IPS DF 6.9 (cell line): ENCODE measurements around the gene LPP.

ENCODE experiments used
- DNase-seq: peaks from one replicate; pipeline ENCODE4 v3.0.0-alpha.2; 2013; ENCODE audit warnings: low read depth, low spot score
- H3K27ac ChIP-seq: one replicate; pipeline ENCODE4 v1.5.1; 2013; ENCODE audit warnings: low read length, control low read depth
- H3K27me3 ChIP-seq: 2 replicates; pipeline ENCODE4 v1.6.1; 2013; ENCODE audit warnings: mild to moderate bottlenecking, low read length; ENCODE audit not compliant: control insufficient read depth, insufficient read depth
- H3K36me3 ChIP-seq: 2 replicates; pipeline ENCODE4 v1.6.1; 2013; ENCODE audit warnings: low read length; ENCODE audit not compliant: control insufficient read depth, insufficient read depth
- H3K4me1 ChIP-seq: 2 replicates; pipeline ENCODE4 v1.6.1; 2013; ENCODE audit warnings: low read length; ENCODE audit not compliant: control insufficient read depth, insufficient read depth
- H3K4me3 ChIP-seq: 2 replicates; pipeline ENCODE4 v1.5.1; 2013; ENCODE audit warnings: mild to moderate bottlenecking, low read length
- H3K9me3 ChIP-seq: 2 replicates; pipeline ENCODE4 v1.6.1; 2013; ENCODE audit warnings: low read length, inconsistent platforms; ENCODE audit not compliant: control insufficient read depth, insufficient read depth
- WGBS: extraction: QIAGEN DNeasy Blood & Tissue Kit; methylation state at CpG from one replicate; pipeline ENCODE4 v1.1.7; 2013; ENCODE audit warnings: mixed read lengths, missing lambda C conversion rate; ENCODE audit not compliant: insufficient read length, insufficient coverage; 5-methylcytosine and 5-hydroxymethylcytosine counted together

LPP gene

DNA sequence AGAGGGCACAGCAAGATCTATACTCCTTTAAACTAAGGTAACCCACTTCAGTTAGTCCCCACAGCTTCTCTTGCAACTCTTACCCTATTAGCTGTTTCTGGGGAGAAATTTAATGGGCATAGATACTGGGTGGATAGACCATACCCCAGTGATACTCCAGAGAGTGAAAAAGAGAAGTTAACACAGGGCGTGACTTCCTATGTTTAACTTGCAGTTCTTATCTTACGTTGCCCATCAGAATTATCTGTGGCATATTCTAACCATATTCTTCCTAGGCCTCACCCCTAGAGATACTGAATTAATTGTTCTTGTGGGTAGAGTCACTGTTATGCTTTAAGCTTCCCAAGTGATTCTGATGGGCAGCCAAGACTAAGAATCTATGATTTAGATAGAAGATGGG, 532.4 kb downstream of the LPP start:
- no peak for DNase-seq
- H3K9me3 ChIP-seq, result no peaks in the 10 kb centered on the region
- no peak overlapping the region for H3K27ac ChIP-seq
- H3K27me3 ChIP-seq, result no peaks in the 10 kb centered on the region
- peaks cover 1% of the 10 kb centered on the region; the same call in 1 of the 2 replicates for H3K4me1 ChIP-seq
- H3K36me3 ChIP-seq, result no peaks in the 10 kb centered on the region
- WGBS, result no CpG with 5 or more reads among the region's 2 CpGs
- H3K4me3 ChIP-seq, result no peak overlapping the region

DNA sequence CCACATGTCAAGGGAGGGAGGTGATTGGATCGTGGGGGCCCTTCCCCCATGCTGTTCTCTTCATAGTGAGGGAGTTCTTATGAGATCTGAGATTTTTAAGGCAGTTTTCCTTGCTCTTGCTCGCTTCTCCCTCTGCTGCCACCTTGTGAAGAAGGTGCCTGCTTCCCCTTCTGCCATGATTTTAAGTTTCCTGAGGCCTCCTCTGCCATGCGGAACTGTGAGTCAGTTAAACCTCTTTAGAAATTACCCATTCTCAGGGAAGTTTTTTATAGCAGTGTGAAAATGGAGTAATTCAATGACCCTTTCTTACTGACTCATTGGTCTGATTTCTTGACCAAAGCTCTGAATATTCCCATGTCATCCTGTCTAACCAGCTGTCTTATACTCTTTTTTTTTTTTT, 533.4 kb downstream of the LPP start:
- H3K27ac ChIP-seq, result no peak overlapping the region
- H3K27me3 ChIP-seq, result no peaks in the 10 kb centered on the region
- no peaks in the 10 kb centered on the region for H3K36me3 ChIP-seq
- H3K9me3 ChIP-seq, result no peaks in the 10 kb centered on the region
- no peak for DNase-seq
- no peak overlapping the region for H3K4me3 ChIP-seq
- H3K4me1 ChIP-seq, result peaks cover 3% of the 10 kb centered on the region; the same call in 1 of the 2 replicates
- no CpG with 5 or more reads among the region's 3 CpGs for WGBS

DNA sequence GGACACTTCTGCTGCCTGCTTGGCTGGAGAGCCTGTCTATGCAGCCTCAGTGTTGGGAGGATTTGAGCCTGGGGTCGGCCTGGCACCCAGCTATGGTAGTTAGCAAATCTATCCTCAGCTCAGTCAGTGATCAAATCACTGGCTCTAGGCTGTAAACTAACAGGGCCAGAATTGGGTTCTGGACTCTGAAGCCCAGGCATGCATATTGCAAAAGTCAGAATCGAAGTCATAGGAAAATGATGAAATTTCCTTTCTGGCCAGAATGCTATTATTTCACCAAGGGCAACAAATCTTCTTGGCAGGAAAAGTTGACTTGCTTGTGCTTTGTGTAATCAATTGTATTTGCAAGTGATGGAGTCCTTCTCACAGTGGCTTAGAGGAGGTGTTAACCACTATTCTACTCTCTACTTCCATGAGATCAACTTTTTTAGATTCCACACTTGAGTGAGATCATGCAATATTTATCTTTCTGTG, 535.2 kb downstream of the LPP start:
- H3K36me3 ChIP-seq, result no peaks in the 10 kb centered on the region
- H3K4me1 ChIP-seq, result peaks cover 3% of the 10 kb centered on the region; the same call in 1 of the 2 replicates
- no peaks in the 10 kb centered on the region for H3K9me3 ChIP-seq
- H3K4me3 ChIP-seq, result no peak overlapping the region
- no CpG with 5 or more reads among the region's 2 CpGs for WGBS
- H3K27me3 ChIP-seq, result no peaks in the 10 kb centered on the region
- H3K27ac ChIP-seq, result no peak overlapping the region
- DNase-seq, result no peak

DNA sequence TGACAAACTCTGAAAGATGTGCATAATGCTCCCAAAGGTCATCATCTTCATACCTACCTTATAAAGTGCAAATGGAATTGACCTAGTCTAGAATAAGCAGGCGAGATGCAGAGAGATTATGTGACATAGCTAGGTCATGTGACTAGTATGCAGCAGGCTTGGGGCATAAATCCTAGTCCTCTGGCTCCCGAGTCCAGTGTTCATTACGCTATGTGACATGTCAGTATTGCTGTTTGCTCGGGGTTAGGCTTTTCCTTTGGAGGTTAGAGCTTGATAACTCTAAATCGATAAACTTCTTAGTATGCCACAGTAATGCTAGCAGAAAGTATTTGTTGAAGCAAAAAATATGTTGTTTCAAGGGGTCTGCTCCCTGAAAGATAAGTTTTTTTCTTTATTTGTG, 536.1 kb downstream of the LPP start:
- no peak overlapping the region for H3K4me3 ChIP-seq
- no peak for DNase-seq
- peaks cover 3% of the 10 kb centered on the region; the same call in 1 of the 2 replicates for H3K4me1 ChIP-seq
- no CpG with 5 or more reads among the region's 5 CpGs for WGBS
- H3K36me3 ChIP-seq, result no peaks in the 10 kb centered on the region
- no peak overlapping the region for H3K27ac ChIP-seq
- no peaks in the 10 kb centered on the region for H3K27me3 ChIP-seq
- no peaks in the 10 kb centered on the region for H3K9me3 ChIP-seq

DNA sequence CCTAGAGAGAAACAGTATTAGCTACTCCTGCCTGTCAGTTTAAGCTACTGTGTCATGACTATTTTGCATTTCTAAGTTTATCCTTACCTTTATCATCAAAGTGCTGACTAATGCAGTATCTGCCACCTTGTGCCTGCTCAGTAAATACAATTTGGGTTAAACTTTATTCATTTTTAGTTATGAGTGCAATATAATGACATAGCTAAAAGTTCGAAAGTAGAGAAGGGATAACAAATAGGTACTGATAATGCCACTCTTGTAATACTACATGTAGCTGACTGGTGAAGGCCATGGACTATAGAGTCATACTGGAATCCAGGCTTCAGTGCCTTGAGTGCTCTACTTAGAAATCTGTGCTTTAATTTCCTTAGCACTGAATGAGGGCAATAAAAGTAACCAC, 537.0 kb downstream of the LPP start:
- H3K9me3 ChIP-seq, result no peaks in the 10 kb centered on the region
- H3K27ac ChIP-seq, result no peak overlapping the region
- peaks cover 3% of the 10 kb centered on the region; the same call in 1 of the 2 replicates for H3K4me1 ChIP-seq
- no peak overlapping the region for H3K4me3 ChIP-seq
- DNase-seq, result no peak
- WGBS, result no CpG with 5 or more reads among the region's 1 CpG
- no peaks in the 10 kb centered on the region for H3K27me3 ChIP-seq
- no peaks in the 10 kb centered on the region for H3K36me3 ChIP-seq

DNA sequence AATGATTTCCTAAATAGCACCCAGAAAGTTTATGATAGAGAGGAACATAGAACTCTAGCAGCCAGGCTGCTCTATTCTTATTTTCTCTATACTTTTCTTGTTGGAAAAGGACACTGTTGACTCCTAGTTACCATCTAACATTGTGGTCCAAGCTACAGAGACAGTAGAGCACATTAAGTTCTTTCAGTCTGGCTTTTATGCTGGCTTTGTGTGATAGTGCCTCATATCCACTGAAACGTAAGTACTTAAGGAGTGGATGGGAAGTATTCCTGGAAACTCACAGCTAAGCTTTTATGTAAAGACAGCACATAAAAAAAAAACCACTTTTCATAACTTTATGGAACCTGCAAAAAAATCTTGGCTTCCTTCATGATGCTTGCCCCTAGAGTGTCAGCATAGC, 537.7 kb downstream of the LPP start:
- H3K4me3 ChIP-seq, result no peak overlapping the region
- no peak for DNase-seq
- no peaks in the 10 kb centered on the region for H3K36me3 ChIP-seq
- no CpG with 5 or more reads among the region's 1 CpG for WGBS
- peaks cover 3% of the 10 kb centered on the region; the same call in 1 of the 2 replicates for H3K4me1 ChIP-seq
- no peaks in the 10 kb centered on the region for H3K9me3 ChIP-seq
- no peaks in the 10 kb centered on the region for H3K27me3 ChIP-seq
- no peak overlapping the region for H3K27ac ChIP-seq

DNA sequence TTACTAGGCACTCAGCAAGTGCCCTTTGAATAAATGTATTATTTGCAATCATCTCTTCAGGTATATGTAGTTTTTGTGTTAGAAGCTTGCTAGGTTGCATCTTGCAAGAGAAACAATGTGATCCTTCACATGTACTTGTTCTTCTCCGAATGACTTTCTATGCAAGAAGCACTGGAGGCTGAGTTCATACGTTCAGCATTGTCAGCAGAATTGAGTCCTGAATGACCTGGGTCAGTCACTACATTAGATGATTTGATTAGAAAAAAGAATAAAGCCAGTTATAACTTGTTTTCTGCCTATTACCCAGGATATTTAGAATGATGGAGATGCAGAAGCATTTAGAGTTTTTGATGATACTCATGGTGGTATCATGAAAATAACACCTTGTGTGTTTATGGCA, 538.7 kb downstream of the LPP start:
- H3K27me3 ChIP-seq, result no peaks in the 10 kb centered on the region
- no peak overlapping the region for H3K4me3 ChIP-seq
- no peak overlapping the region for H3K27ac ChIP-seq
- no peak for DNase-seq
- peaks cover 2% of the 10 kb centered on the region; the same call in 1 of the 2 replicates for H3K4me1 ChIP-seq
- no CpG with 5 or more reads among the region's 2 CpGs for WGBS
- H3K36me3 ChIP-seq, result no peaks in the 10 kb centered on the region
- no peaks in the 10 kb centered on the region for H3K9me3 ChIP-seq

DNA sequence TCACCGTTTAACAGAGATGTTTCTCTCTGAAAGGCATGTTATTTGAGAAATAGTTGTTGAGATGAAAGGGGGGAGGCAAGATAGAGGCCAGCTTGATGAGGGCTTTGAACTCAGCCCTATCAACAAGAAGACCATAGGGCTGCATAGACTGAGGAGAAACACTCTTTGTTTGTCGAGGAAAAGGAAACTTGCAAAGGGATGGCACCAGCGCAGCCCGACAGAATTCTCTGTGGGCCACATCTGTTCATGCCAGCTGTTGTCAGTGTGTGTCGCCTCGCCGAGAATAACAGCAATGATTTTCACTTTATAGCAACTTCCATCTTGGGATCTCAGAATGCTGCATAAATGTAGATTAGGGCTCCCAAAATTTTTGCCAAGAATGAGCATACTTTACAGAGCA, 539.5 kb downstream of the LPP start:
- peaks cover 2% of the 10 kb centered on the region; the same call in 1 of the 2 replicates for H3K4me1 ChIP-seq
- no peaks in the 10 kb centered on the region for H3K9me3 ChIP-seq
- no peaks in the 10 kb centered on the region for H3K36me3 ChIP-seq
- no peak overlapping the region for H3K4me3 ChIP-seq
- no peaks in the 10 kb centered on the region for H3K27me3 ChIP-seq
- DNase-seq, result no peak
- WGBS, result no CpG with 5 or more reads among the region's 7 CpGs
- no peak overlapping the region for H3K27ac ChIP-seq

DNA sequence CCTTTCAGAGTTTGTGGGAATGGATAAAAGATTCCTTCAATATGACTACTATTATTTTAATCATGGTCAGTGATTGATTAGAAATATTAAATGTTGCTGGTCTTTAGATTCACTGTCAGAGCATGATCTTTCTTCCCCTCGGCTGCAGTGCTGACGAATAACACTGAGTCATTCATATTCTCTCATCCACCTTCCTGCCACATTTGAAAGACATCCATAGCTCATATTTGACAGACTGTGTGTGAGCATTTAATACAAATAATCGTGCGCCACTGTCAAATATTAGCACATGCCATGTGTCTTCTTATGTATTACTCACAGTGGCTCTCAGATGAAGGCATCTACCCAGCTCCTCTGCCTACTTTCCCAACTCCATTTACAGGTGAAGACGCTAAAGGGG, 541.3 kb downstream of the LPP start:
- Histone ChIP-seq H3K36me3 (no peaks in the 10 kb centered on the region), H3K27me3 (no peaks in the 10 kb centered on the region), H3K27ac (no peak overlapping the region), H3K9me3 (no peaks in the 10 kb centered on the region), H3K4me1 (peaks cover 2% of the 10 kb centered on the region; the same call in 1 of the 2 replicates), H3K4me3 (no peak overlapping the region)
- no peak for DNase-seq
- no CpG with 5 or more reads among the region's 5 CpGs for WGBS

DNA sequence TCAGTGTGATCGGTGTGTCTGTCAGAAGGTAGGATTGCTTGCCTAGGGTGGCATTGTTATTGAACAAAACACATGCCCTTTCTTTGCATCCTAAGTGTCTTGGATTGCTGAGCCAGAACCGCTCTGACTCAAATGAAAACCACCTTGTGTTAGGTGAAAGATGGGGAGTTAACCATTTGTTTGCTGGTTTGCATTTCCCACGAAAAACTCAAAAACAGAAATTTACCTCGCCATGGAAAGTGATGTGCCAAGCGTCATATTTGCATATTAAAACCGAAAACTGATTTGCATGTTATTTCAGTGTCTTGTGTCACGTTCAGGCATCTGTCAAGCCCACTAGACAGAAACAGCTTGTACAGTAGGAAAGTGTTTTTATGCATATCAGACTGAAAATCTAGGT, 543.2 kb downstream of the LPP start:
- no peak for DNase-seq
- WGBS, result no CpG with 5 or more reads among the region's 7 CpGs
- Histone ChIP-seq H3K27me3 (no peaks in the 10 kb centered on the region), H3K4me3 (no peak overlapping the region), H3K4me1 (no peaks in the 10 kb centered on the region; the same call in 1 of the 2 replicates), H3K9me3 (no peaks in the 10 kb centered on the region), H3K36me3 (no peaks in the 10 kb centered on the region), H3K27ac (no peak overlapping the region)

DNA sequence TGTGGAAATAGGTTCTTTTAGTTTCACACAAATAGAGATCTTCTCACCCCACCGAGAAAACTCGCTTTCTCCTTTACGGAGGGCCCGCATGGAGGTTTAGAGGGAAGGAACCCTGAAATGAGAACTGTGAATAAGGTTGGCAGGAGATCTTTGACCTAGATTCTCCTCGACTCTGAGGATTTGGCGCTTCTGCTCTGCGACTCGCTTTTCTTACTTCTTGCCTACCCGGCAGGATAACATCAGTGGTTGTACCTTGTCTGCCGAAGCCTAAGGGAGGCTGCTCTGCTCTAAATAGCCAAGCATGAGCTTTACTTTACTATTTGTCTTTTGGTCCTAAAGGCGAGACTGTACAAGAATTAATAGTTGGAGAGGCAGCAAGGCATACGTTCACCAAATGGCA, 544.5 kb downstream of the LPP start:
- no peak for DNase-seq
- no peak overlapping the region for H3K4me3 ChIP-seq
- no CpG with 5 or more reads among the region's 12 CpGs for WGBS

More for the DNA sequence above, 544.5 kb downstream of the LPP start:
- Histone ChIP-seq H3K27ac (no peak overlapping the region), H3K27me3 (no peaks in the 10 kb centered on the region), H3K4me1 (no peaks in the 10 kb centered on the region; the same call in 1 of the 2 replicates), H3K36me3 (no peaks in the 10 kb centered on the region), H3K9me3 (no peaks in the 10 kb centered on the region)
